GM06990 (cell line): ENCODE results near the gene DENND2A.

Experiments used
- DNase-seq: peaks from one replicate; pipeline ENCODE4 v3.0.0-alpha.2; 2011; ENCODE audit not compliant: insufficient read length; ENCODE audit errors: extremely low read depth
- H3K27me3 ChIP-seq: replicated peaks from 2 replicates; pipeline ENCODE4 v1.6.0; 2011; ENCODE audit warnings: low read length; ENCODE audit not compliant: control insufficient read depth, insufficient read depth
- H3K36me3 ChIP-seq: 2 replicates; pipeline ENCODE4 v1.5.1; 2011; ENCODE audit warnings: low read length; ENCODE audit not compliant: control insufficient read depth, insufficient read depth
- H3K4me3 ChIP-seq: replicated peaks from 2 replicates; pipeline ENCODE4 v1.5.1; 2011; ENCODE audit warnings: low read depth, mild to moderate bottlenecking, control low read depth, low read length
- CTCF ChIP-seq: IDR thresholded peaks from 2 replicates; pipeline ENCODE4 v1.5.1; 2011; ENCODE audit warnings: low read length, control low read depth, mild to moderate bottlenecking, inconsistent platforms; ENCODE audit not compliant: insufficient read depth, poor library complexity, severe bottlenecking

Gene DENND2A

GRCh38 chr7:140619176-140619575 is 21.4 kb downstream of the DENND2A start:
- no peaks in the 10 kb centered on the region for H3K36me3 ChIP-seq
- no peak for TF ChIP-seq CTCF
- no peak overlapping the region for H3K4me3 ChIP-seq
- no peaks in the 10 kb centered on the region for H3K27me3 ChIP-seq
- DNase-seq, result no peak

DNA sequence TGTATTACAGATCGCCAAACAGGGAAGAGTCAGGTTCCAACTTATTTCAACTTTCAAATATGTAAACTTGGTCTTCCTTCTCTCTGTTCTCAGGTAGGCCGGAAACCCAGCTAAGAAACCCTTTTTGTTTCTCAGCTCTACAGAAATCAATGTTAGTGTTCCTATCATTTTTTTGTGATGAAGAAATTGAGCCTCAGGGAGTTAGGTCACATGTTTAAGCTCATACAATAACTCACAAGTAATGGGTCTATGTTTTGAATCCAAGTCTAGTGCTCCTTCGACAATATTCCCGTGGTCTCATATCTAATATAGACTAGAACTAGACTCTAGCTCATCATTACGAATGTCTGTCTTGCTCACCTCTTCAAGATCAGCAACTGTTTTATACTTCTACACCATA is 22.3 kb downstream of the DENND2A start:
- H3K4me3 ChIP-seq, result no peak overlapping the region
- H3K36me3 ChIP-seq, result no peaks in the 10 kb centered on the region
- no peaks in the 10 kb centered on the region for H3K27me3 ChIP-seq
- DNase-seq, result no peak
- no peak for TF ChIP-seq CTCF

DNA sequence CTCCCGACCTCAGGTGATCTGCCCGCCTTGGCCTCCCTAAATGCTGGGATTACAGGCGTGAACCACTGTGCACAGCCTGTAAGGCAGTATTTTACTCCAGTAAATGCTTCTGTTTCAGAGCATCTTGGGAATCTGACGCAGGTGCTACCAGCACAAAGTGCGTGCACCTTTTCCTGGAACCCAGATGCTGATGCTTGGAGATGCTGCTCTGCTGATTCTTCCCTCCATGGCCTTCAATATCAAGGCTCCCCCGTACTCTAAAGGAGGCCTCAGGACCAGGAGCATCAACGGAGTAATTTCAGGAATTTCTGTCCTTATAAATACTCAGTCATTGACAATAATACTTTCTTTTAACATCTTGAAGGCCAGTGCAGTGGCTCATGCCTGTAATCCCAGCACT is 23.5 kb downstream of the DENND2A start:
- TF ChIP-seq CTCF, result no peak
- Histone ChIP-seq H3K4me3 (no peak overlapping the region), H3K36me3 (no peaks in the 10 kb centered on the region), H3K27me3 (no peaks in the 10 kb centered on the region)
- no peak for DNase-seq

- TF ChIP-seq CTCF, result no peak
- Histone ChIP-seq H3K27me3 (no peaks in the 10 kb centered on the region), H3K4me3 (no peak overlapping the region), H3K36me3 (no peaks in the 10 kb centered on the region)
- no peak for DNase-seq
Measured at GRCh38 chr7:140616328-140616727, 24.3 kb downstream of the DENND2A start.

GRCh38 chr7:140611641-140612040 is 29.0 kb downstream of the DENND2A start:
- no peak for TF ChIP-seq CTCF
- H3K27me3 ChIP-seq, result no peaks in the 10 kb centered on the region
- no peak for DNase-seq
- H3K36me3 ChIP-seq, result no peaks in the 10 kb centered on the region
- no peak overlapping the region for H3K4me3 ChIP-seq
